ENCODE measurements around the gene KIF3C. TPM values are rescaled to one million over a fixed set of nuclear protein-coding genes. Genes with fewer than 3 reads are reported as not detected.
A peak's percentile ranks its signal among the peaks of the same experiment; 100 is the strongest.

Gene KIF3C
- total and polyA plus RNA-seq, 2 of the 8 experiments (the other 6 are each of a cell fraction or from before 2014, with no cell fraction given), result 13.4 to 58.1 TPM

GRCh38 chr2:25878361-25879132, 103.8 kb downstream of the KIF3C start, which contains the start of gene ASXL2:
TSS of gene ASXL2 (minus strand) at chr2:25878487. CDS start at chr2:25878222, 265 bp downstream.
- Histone ChIP-seq H3K56ac (replicated peaks; ENCODE audit: insufficient read length, low read depth, low read length) (peak within 1 kb of the TSS; percentile 19), H3K4me3 (ENCODE audit: extremely low read depth in 1 of 4, insufficient read depth in 2 of 4, low read depth in 3 of 4, low read length in 4 of 4) (peak within 1 kb of the TSS; percentile 93 to 100 (median 96)), H4K5ac (ENCODE audit: insufficient read length, low read depth, low read length) (peak within 1 kb of the TSS; percentile 79), H3K36me3 (ENCODE audit: control insufficient read depth in 2 of 4, insufficient read depth in 4 of 4, low read length in 3 of 4) (no peaks in the 10 kb centered on the region), H3K4ac (replicated peaks; ENCODE audit: insufficient read length, low read depth, low read length) (peak within 1 kb of the TSS; percentile 91), H3K4me1 (replicated peaks in 1 of 4; ENCODE audit: control insufficient read depth in 3 of 4, insufficient read depth in 4 of 4, low read length in 3 of 4) (peaks cover 0 to 5% (median 4%) of the 10 kb centered on the region in 4 experiments; a peak in 4 of 7 replicates), H2BK5ac (ENCODE audit: low read depth, low read length) (peak within 1 kb of the TSS; percentile 79), H3K4me2 (ENCODE audit: insufficient read depth in 1 of 2, low read depth in 2 of 2, low read length in 2 of 2) (peak within 1 kb of the TSS; percentile 77 to 78), H2AK5ac (ENCODE audit: low read depth, low read length) (no peak within 1 kb of the TSS), H2BK15ac (ENCODE audit: low read length) (no peak within 1 kb of the TSS), H3K18ac (ENCODE audit: extremely low read depth, low read length) (peak within 1 kb of the TSS; percentile 87), H4K91ac (replicated peaks; ENCODE audit: insufficient read length, low read length) (peak within 1 kb of the TSS; percentile 69), H4K20me1 (replicated peaks in 1 of 2; ENCODE audit: control insufficient read depth in 1 of 2, insufficient read depth in 2 of 2, low read length in 2 of 2) (no peaks in the 10 kb centered on the region), H3K27ac (ENCODE audit: low read depth, low read length) (peak within 1 kb of the TSS; percentile 81), H2BK120ac (replicated peaks; ENCODE audit: low read depth, low read length) (no peak within 1 kb of the TSS), H3K23me2 (ENCODE audit: low read depth, low read length) (peaks cover 4% of the 10 kb centered on the region; the same call in 1 of the 2 replicates), H3K23ac (ENCODE audit: insufficient read length) (no peak within 1 kb of the TSS), H3K79me2 (ENCODE audit: control insufficient read depth in 1 of 2, insufficient read depth in 2 of 2, low read length in 2 of 2) (peaks cover 3 to 45% of the 10 kb centered on the region in 2 experiments), H3K14ac (ENCODE audit: insufficient read length) (peak within 1 kb of the TSS; percentile 54), H2BK12ac (ENCODE audit: low read depth, low read length) (0 out of 2 replicates have a peak within 1 kb of the TSS, but pooled peaks have one; percentile 21), H4K8ac (ENCODE audit: extremely low read depth, insufficient read depth, low read length) (peak within 1 kb of the TSS; percentile 98), H3K79me1 (ENCODE audit: low read depth, low read length) (no peaks in the 10 kb centered on the region), H2AFZ (ENCODE audit: low read length) (0 out of 2 replicates have a peak within 1 kb of the TSS, but pooled peaks have one; percentile 6), H3K27me3 (replicated peaks in 1 of 4; ENCODE audit: control insufficient read depth in 3 of 4, extremely low read depth in 1 of 4, insufficient read depth in 3 of 4, low read length in 3 of 4) (no peaks in the 10 kb centered on the region), H3K9me3 (ENCODE audit: insufficient read depth in 2 of 2, low read depth in 1 of 2, low read length in 1 of 2) (no peaks in the 10 kb centered on the region), H2BK20ac (ENCODE audit: low read length) (no peak within 1 kb of the TSS), H3K9ac (replicated peaks in 1 of 4; ENCODE audit: extremely low read depth in 1 of 4, low read depth in 3 of 4, low read length in 3 of 4) (peak within 1 kb of the TSS; percentile 87 to 94 (median 91))
- ChIA-PET CTCF (ENCODE audit: partially characterized antibody) (interaction anchor here (0.6 to 1.4 kb wide), 10 partner anchors 12 to 121 kb away, joined by 3 to 8 read pairs (median 4); no protein-coding TSS in a partner anchor), POLR2A (ENCODE audit: partially characterized antibody) (interaction anchor here (0.5 to 1.7 kb wide), 12 partner anchors 10 to 212 kb away, joined by 3 to 14 read pairs (median 4); partner anchors contain the start of genes KIF3C and RAB10)
- no peak for FAIRE-seq
- WGBS, 2 experiments (ENCODE audit: extremely low coverage in 1 of 2, insufficient coverage in 1 of 2, insufficient read length in 1 of 2, insufficient replicate concordance in 2 of 2, low coverage in 1 of 2, low lambda C conversion rate in 2 of 2, missing lambda C conversion rate in 1 of 2), result 5% methylated on average over 42 of the region's 56 CpGs; no CpG with 5 or more reads in 1 of the 2 experiments
- peak; percentile 94 to 95 for DNase-seq (ENCODE audit: low read depth in 1 of 2, low spot score in 2 of 2)
- TF ChIP-seq CHD1 (IDR thresholded peaks at IDR 0.05; ENCODE audit: low read depth, low read length) (no peak), BCL11A (IDR thresholded peaks at IDR 0.05; ENCODE audit: low read depth in 2 of 2, low read length in 2 of 2) (no peak), SP4 (IDR thresholded peaks at IDR 0.05; ENCODE audit: low read length) (0 out of 2 replicates have a peak, but pooled peaks have one; percentile 43), BACH1 (IDR thresholded peaks at IDR 0.05; ENCODE audit: low read length) (no peak), EZH2 (IDR thresholded peaks at IDR 0.05; ENCODE audit: low read depth, low read length, severe bottlenecking) (no peak), MAX (IDR thresholded peaks at IDR 0.05) (peak; percentile 72), SIN3A (conservative IDR thresholded peaks at IDR 0.05 in 1 of 2, IDR thresholded peaks at IDR 0.05 in 1 of 2; ENCODE audit: low read depth in 1 of 2, low read length in 2 of 2) (peak; percentile 18 to 48; a peak in 1 of 4 replicates), USF2 (IDR thresholded peaks at IDR 0.05; ENCODE audit: low read length) (peak; percentile 89), NANOG (IDR thresholded peaks at IDR 0.05; ENCODE audit: insufficient read depth, low read depth, low read length, poor library complexity, severe bottlenecking) (no peak)

Measured in H1 (cell line).